Muscle of arm (tissue), 12 donors: Measurements from ENCODE around the gene CLEC7A. TPM values are rescaled to one million over a fixed set of nuclear protein-coding genes. Genes with fewer than 3 reads are reported as not detected.
A peak's percentile ranks its signal among the peaks of the same experiment; 100 is the strongest.

Experiments used
- DNase-seq: peaks from one replicate; pipeline ENCODE4 v3.0.0-alpha.2; 2013
- polyA plus RNA-seq, 12 donors: library from polyadenylated mRNA; unstranded; fragments of 120-200 nt; gene quantifications; one replicate each; pipeline ENCODE4 v1.2.1, GENCODE V29; 2013; ENCODE audit not compliant: insufficient read length in 12 of 12

The CLEC7A gene
- polyA plus RNA-seq, 12 donors, result 0.77 to 6.1 (median 2.0) TPM; not detected in 1

DNA sequence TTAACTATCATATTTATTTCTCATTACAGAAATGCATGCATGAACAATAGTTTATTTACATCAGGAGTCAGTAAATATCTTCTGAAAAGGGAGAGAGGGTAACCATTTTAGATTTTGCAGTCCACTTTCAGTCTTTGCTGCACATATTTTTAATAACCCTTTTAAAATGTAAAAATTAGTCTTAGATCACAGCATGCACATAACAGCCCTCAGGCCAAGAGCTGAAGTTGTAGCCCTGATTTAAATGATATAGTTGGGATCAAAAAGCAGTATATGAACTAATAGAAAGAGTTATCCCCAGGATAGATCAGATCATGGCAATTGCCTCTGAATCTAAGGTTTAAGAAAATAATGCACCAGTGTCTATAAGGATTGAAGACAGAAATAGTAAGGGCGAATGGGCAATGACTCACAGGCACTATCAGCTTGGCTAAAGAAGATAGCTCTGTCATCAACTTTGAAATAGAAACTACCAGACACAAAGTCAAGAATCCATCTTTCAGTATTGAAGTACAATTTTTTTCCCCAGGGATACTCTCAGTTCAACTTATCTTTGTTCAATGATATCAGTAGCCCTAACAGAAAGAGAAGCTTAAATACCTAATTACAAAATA lies 13.1 kb upstream of the CLEC7A start:
- DNase-seq, result no peak

- DNase-seq, result peak; percentile 54
Measured at GRCh38 chr12:10140001-10140400, 10.0 kb upstream of the CLEC7A start.

- no peak for DNase-seq
Measured at GRCh38 chr12:10136637-10137205, 6.7 kb upstream of the CLEC7A start.

GRCh38 chr12:10135126-10135525 lies 5.1 kb upstream of the CLEC7A start:
- no peak for DNase-seq

- no peak for DNase-seq
Measured at GRCh38 chr12:10132850-10133370, 2.9 kb upstream of the CLEC7A start.

DNA sequence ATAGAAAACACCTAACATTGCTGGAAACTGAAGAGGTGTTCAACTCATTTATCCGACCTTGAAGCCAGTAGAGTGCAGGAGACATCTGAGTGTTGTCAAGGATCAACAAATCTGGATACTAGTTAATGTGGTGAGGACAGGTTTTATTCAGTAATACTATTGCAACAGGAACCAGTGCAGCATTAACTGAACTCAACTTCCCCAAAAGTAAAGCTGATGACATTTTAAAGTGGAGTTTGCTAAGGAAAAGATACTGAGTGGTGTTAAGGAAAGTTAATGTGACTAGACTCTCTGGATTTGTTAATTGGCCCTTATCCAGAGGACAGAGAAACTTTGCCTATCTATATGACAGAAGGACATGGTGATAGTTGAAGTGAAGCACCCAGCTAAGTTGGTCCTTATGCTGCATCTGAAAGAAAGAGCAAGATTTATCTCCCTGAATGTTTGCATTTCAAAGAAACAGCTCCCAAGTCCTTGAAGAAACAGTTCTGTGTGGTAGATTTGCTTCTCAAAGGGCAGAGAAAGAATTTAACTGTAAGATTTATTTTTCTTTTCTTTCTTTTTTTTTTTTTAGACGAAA lies 1.2 kb upstream of the CLEC7A start:
- no peak for DNase-seq

- peak; percentile 21 for DNase-seq
Measured at GRCh38 chr12:10128687-10129086, 1.3 kb downstream of the CLEC7A start.

GRCh38 chr12:10126413-10126812 lies 3.6 kb downstream of the CLEC7A start:
- no peak for DNase-seq

DNA sequence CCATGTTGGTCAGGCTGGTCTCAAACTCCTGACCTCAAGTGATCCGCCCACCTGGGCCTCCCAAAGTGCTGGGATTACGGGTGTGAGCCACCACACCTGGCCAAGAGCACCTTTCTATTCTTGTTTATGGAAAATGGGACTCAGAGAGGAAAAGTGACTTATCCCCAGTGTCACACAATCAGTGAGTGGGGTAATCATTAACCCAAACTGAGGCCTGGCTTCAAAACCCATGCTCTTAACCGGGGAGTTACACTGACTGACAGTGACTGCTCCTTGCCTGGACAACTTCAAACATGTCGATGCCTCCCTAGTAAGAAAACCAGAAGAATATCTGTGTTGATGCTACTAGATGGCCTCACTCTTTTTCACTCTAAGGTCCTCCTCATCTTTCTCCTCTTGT lies 7.3 kb downstream of the CLEC7A start:
- DNase-seq, result no peak

DNA sequence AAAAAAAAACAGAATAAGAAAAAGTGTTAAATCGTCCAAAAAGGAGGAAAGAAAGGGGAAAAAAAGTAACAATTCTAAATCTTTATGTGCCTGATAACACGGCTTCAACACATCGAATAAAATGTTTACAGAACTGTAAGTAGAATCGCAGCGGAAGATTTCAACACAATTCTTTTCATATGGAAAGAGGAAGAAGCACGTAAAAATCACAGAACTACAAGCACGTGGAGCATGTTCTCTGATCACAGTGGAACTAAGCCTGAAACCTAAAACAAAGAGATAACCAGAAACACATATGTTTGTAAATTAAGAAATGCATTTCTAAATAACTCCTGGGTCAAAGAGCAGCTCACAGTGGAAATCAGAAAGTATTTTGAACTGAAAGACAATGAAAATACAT lies 8.7 kb downstream of the CLEC7A start:
- no peak for DNase-seq

GRCh38 chr12:10119066-10119465 lies 10.9 kb downstream of the CLEC7A start:
- no peak for DNase-seq

GRCh38 chr12:10115890-10116289 lies 14.1 kb downstream of the CLEC7A start:
- no peak for DNase-seq

DNA sequence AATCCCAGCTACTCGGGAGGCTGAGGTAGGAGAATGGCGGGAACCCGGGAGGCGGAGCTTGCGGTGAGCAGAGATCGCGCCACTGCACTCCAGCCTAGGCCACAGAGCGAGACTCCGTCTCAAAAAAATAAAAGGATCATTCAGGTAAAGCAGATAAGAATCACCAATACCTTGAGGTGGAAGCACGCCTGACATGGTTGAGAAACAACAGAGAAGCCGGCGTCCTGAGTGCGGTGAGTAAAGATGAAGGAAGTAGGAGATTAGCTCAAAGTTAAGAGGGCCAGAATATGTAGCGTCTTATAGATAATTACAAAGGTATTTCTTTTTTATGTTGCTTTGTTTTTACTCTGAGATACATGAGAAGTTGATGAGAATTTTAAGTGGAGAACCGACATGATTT lies 14.7 kb downstream of the CLEC7A start:
- no peak for DNase-seq

DNA sequence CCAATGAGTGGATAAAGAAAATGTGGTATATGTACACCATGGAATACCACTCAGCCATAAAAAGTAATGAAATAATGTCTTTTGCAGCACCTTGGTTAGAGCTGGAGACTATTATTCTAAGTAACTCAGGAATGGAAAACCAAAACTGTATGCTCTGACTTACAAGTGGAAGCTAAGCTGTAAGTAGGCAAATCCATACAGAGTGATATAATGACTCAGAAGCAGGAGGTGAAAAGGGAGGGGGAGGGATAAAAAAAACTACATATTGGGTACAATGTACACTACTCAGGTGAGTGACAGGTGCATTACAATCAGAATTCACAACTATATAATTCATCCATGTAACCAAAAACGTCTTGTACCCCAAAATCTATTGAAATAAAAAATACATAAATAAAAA lies 16.1 kb downstream of the CLEC7A start:
- no peak for DNase-seq

GRCh38 chr12:10113075-10113474 lies 16.9 kb downstream of the CLEC7A start:
- no peak for DNase-seq

- DNase-seq, result no peak
Measured at GRCh38 chr12:10111451-10111850, 18.5 kb downstream of the CLEC7A start.

GRCh38 chr12:10110256-10110844 lies 19.6 kb downstream of the CLEC7A start:
- DNase-seq, result no peak

GRCh38 chr12:10102322-10102721 lies 27.7 kb downstream of the CLEC7A start:
- DNase-seq, result no peak

GRCh38 chr12:10101648-10102220 lies 28.3 kb downstream of the CLEC7A start:
- DNase-seq, result no peak

- peak; percentile 76 for DNase-seq
Measured at GRCh38 chr12:10101042-10101579, 28.9 kb downstream of the CLEC7A start.

- DNase-seq, result peak; percentile 35
Measured at GRCh38 chr12:10098791-10099190, 31.2 kb downstream of the CLEC7A start, which contains the start of gene CLEC1A. TSS of gene CLEC1A (minus strand) at chr12:10098985. CDS start at chr12:10098922, 63 bp downstream.

DNA sequence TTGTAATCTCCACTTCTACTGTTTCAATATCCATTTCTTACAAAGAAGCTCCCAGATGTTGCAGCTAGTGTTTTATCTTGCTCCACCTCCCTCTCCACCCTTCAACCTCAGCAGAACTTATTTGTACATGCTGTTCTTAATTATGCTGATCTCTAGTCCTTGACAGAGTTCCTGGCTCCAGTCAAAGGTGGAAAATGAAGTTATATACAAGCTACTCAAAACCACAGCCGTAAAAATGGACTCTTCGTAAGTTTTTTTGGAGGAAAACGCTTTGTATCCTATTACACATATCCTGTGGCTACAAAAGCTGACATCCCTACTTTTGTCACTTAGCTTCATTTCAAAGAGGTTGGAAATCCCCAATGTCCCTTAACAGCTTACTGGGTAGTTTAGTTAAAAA lies 32.5 kb downstream of the CLEC7A start:
- DNase-seq, result no peak
